Measurements from ENCODE around the gene CDK13.
A peak's percentile ranks its signal among the peaks of the same experiment; 100 is the strongest.

Gene CDK13

DNA sequence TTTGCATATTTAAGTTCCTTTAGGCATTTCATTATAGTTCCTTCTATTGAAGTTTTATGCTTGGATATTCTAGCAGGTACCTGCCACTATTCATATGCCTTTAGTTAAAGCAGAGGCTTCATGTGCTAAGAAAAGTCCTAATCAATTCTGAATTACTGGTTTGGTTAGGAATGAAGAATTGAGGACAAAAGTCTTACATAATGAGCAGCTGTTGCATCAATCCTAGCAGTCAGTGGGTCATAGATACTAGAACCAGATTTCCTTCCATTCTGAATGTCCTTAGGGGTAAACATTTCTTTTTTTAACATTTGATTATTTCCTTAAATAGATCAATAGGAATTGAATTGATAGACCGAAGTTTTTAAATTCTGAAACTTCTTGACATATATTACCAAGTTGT is 59.2 kb downstream of the CDK13 start:
- TF ChIP-seq GATA1 (IDR thresholded peaks at IDR 0.05; ENCODE audit: low read depth, low read length) (no peak), POLR2A (IDR thresholded peaks at IDR 0.05; ENCODE audit: low read length) (no peak)
- DNase-seq, result no peak

DNA sequence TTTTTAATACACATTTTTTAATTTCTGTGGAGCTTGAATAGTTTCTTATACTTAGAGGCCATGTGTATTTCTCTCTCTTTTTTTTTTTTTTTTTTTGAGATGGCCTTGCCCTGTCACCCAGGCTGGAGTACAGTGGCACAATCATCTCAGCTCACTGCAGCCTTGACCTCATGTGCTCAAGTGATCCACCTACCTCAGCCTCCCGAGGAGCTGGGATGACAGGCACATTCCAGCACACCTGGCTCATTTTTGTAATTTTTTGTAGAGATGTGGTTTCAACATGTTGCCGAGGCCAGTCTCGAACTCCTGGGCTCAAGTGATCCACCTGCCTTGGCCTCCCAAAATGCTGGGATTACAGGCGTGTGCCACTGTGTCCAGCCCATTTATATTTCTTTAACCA is 64.3 kb downstream of the CDK13 start:
- TF ChIP-seq POLR2A (IDR thresholded peaks at IDR 0.05; ENCODE audit: low read length) (no peak), GATA1 (IDR thresholded peaks at IDR 0.05; ENCODE audit: low read depth, low read length) (no peak)
- no peak for DNase-seq

DNA sequence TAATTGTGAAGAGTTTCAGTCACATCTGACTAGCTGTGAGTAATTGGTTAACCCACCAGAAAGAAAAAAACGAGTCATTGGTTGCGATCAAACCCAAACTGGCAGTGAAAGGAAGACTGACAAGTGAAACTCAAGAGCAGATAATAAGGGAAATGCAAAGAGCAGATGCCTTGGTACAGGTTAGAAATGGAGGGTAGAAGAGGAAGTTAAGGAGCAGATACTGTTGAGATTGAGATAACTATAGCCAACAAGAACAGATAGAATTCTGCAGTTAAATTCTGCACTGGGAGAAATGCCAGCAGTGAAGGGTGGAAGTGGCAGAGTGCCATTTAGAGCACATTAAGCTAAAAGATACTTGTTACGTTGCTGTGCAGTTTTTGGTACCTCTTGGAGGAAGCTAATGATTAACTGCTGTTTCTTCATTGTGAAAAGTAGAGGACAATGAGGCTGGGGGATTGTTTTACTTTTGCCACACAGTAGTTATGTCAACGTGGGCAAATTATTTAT is 65.8 kb downstream of the CDK13 start:
- TF ChIP-seq POLR2A (IDR thresholded peaks at IDR 0.05; ENCODE audit: low read length) (no peak), GATA1 (IDR thresholded peaks at IDR 0.05; ENCODE audit: low read depth, low read length) (no peak)
- peak; percentile 64 to 65 for DNase-seq

DNA sequence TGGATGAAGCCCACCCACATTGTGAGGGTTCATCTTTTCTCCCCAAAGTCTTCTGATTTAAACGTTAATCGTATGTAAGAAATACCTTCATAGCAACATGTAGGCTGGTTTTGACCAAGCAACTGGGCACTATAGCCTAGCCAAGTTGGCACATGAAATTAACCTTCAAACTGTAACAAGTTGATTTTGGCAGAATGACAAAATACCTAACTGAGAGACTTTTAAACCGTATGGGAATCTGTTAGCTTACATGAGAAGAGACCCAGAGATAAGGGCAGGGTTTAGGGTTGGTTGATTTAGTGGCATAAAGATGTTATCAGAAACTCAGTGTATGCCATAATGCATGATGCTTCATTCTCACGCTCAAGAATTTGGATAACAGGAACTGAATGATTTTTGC is 69.5 kb downstream of the CDK13 start:
- DNase-seq, result no peak
- TF ChIP-seq POLR2A (IDR thresholded peaks at IDR 0.05; ENCODE audit: low read length) (no peak), GATA1 (IDR thresholded peaks at IDR 0.05; ENCODE audit: low read depth, low read length) (no peak)

DNA sequence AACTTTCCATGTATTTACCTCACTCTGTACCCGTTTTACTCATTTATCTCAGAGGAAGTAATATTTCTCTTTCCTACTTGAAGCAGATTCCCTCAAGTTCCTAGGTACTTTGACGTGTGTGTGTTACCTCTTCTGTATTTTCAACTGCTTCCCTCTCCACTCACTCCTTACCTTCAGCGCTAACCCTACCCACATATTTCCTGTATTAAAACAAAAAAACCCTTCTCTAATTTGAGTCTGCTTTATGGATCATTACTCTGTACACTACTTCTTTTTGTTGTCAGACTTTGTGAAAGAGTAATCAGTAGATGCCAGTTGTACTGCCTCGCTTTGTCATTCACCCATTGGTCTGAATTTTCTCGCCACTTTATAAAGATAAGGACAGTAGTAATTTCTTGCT is 74.0 kb downstream of the CDK13 start:
- no peak for DNase-seq
- no peak for TF ChIP-seq POLR2A (IDR thresholded peaks at IDR 0.05; ENCODE audit: low read length)
- TF ChIP-seq GATA1 (IDR thresholded peaks at IDR 0.05; ENCODE audit: low read depth, low read length), result no peak

DNA sequence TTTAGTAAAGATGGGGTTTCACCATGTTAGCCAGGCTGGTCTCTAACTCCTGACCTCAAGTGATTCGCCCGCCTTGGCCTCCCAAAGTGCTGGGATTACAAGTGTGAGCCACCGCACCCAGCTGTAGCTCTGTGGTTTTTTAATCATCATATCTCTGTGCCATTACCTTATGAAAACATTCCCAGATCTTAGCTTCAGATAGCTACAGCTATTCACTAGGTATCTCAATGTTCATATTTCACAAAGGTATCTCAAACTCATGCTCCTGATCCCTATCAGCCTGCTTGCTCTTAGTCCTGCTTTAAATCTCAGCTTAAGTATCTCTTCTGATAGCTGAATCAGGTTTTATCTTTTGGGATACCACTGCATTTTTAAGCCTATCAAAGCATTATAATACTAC is 74.8 kb downstream of the CDK13 start:
- DNase-seq, result no peak
- TF ChIP-seq POLR2A (IDR thresholded peaks at IDR 0.05; ENCODE audit: low read length) (no peak), GATA1 (IDR thresholded peaks at IDR 0.05; ENCODE audit: low read depth, low read length) (no peak)

DNA sequence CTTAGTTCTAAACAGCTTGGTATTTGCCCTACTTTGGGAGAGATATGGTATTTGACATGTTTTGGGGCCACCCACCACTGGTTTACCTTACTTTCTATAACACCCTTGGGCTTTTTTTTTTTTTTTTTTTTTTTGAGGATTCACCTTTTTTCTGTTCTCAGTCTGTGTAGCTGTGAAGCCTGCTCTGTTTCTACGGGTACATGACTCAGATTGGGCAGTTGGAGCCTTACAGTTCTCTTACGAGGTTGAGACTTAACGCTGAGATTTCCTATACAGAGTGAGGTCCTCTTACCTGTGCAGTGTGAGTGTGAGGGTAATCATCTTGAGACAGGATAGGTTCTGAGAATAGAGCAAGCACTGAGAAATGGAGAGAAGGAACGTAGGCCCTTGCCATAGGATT is 77.5 kb downstream of the CDK13 start:
- DNase-seq, result no peak
- no peak for TF ChIP-seq GATA1 (IDR thresholded peaks at IDR 0.05; ENCODE audit: low read depth, low read length)
- TF ChIP-seq POLR2A (IDR thresholded peaks at IDR 0.05; ENCODE audit: low read length), result no peak

DNA sequence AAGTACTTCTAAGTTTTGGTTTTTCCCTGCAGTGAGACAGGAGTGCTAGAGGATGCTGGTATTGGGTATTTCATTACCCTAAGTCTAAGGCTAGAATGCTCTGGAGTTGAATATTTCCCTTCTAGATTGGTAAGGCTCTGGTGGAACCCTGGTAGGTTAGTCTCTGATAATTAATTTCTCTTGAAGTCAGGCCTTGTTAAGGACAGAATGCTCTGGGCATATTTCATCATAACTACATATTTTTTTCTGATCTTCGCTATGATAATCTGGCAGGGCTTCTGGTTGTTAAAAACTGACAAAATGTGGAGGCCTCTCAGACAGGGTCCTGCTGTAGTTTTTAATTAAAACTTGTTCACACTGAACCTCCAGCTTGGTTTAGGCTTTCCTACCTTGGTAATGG is 83.8 kb downstream of the CDK13 start:
- TF ChIP-seq POLR2A (IDR thresholded peaks at IDR 0.05; ENCODE audit: low read length) (no peak), GATA1 (IDR thresholded peaks at IDR 0.05; ENCODE audit: low read depth, low read length) (no peak)
- DNase-seq, result no peak

DNA sequence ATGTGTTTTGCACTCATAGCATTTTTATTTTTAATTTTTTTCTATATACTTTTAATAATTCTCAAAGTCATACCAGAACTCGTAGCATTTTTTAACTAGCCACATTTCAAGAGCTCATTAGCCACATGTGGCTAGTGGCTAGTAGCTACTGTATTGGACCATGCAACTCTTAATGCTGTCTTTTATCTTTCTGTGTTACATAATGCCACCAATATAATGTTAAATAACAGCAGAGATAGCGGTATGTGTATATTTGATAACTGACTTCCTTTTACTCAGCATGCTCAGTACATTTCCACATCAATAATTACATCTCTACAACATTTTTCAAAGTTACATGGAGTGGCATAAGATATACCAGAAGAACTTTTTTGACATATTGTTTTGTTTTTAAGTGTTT is 91.4 kb downstream of the CDK13 start:
- no peak for DNase-seq
- no peak for TF ChIP-seq POLR2A (IDR thresholded peaks at IDR 0.05; ENCODE audit: low read length)
- no peak for TF ChIP-seq GATA1 (IDR thresholded peaks at IDR 0.05; ENCODE audit: low read depth, low read length)

DNA sequence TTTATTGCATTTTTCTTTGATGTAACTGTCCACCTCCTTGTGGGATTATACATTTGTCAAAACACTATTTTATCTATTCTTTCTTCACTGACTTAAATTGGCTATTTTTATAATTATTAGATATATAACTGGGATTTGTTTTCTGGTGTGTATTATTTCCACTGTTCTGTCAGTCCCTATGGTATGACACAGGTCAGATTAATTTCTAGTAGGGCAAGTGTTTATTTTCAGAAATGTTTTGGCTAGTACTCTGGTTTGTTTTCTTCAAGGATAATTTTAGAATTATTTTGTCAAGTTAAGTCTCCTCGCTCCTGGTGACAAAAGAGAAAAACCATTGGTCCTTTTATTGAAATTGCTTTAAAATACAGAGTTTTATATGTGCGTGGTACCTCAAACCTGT is 93.1 kb downstream of the CDK13 start:
- no peak for DNase-seq
- TF ChIP-seq GATA1 (IDR thresholded peaks at IDR 0.05; ENCODE audit: low read depth, low read length), result no peak
- TF ChIP-seq POLR2A (IDR thresholded peaks at IDR 0.05; ENCODE audit: low read length), result no peak

DNA sequence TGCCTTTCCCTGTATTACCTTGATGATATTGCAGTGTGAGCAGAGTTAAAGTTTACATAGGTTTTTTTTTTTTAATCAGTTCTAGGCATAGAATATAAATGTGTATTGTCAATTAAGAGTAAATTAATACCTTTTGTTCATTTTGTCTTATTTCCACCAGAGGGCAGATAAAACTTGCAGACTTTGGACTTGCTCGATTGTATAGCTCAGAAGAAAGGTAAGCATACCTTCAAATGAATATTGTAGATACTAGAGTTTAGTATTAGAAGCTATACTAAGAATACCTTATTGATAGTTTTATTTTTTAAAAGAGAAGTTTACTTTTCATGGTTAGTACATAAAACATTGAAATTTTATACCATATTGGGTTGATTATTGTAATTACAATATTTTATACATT is 97.6 kb downstream of the CDK13 start:
- DNase-seq, result no peak
- TF ChIP-seq GATA1 (IDR thresholded peaks at IDR 0.05; ENCODE audit: low read depth, low read length) (no peak), POLR2A (IDR thresholded peaks at IDR 0.05; ENCODE audit: low read length) (no peak)

DNA sequence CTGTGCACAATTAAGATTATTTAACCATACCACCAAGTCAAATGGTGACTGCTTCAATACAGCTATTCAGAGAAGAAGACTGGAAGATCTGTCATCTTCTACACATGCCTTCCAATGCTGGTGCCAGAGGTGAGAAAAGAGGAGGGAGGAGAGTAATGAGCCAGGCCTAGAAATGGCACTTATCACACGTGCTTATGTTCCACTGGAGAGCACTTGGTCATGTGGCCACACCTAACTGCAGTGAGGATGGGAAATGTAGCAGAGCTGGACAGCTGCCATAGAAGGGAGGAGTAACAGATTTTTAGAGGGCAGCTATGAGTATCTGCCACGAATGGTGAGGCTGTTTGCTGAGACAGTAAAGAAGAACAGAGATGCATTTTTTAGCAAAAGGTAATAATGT is 107.2 kb downstream of the CDK13 start:
- TF ChIP-seq GATA1 (IDR thresholded peaks at IDR 0.05; ENCODE audit: low read depth, low read length) (no peak), POLR2A (IDR thresholded peaks at IDR 0.05; ENCODE audit: low read length) (no peak)
- DNase-seq, result peak; percentile 87 to 89

DNA sequence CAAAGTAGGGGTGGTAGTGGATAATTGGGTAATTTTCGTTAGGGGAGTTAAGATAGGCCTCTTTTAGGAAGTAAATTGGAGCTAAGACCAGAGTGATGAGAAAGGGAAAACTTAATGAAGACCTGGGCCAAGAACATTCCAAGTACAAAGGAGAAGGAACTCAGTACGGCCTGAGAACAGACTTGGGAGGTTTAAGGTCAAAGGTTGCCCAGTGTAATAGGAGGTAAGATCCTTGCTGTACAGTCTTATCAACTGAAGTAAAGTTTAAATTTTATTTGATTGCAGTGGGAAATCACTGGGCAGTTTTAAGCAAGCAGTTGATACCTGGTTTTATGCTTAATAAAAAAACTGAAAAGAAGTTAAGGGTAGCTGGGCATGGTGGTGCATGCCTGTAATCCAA is 108.0 kb downstream of the CDK13 start:
- TF ChIP-seq GATA1 (IDR thresholded peaks at IDR 0.05; ENCODE audit: low read depth, low read length) (no peak), POLR2A (IDR thresholded peaks at IDR 0.05; ENCODE audit: low read length) (no peak)

DNA sequence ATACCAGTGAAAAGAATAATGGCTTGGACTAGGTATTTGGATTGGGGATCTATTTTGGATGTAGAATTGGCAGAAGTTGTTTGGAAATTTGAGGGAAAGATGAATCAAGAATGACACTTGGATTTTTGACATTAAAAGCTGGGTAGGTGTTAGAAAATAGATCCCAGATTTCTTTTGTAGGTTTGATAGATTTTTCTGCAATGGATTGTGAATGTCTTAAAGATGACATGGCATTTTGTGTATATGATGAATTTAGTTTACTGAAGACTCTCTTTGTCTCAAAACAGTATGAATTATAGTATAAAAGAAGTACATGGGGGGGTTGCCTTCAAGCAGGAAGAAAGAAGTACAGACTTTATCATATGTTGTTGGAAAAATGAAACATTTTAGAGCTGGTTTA is 108.6 kb downstream of the CDK13 start:
- DNase-seq, result peak; percentile 8 to 32
- TF ChIP-seq GATA1 (IDR thresholded peaks at IDR 0.05; ENCODE audit: low read depth, low read length) (no peak), POLR2A (IDR thresholded peaks at IDR 0.05; ENCODE audit: low read length) (no peak)

More for the DNA sequence above, 108.0 kb downstream of the CDK13 start:
- no peak for DNase-seq

DNA sequence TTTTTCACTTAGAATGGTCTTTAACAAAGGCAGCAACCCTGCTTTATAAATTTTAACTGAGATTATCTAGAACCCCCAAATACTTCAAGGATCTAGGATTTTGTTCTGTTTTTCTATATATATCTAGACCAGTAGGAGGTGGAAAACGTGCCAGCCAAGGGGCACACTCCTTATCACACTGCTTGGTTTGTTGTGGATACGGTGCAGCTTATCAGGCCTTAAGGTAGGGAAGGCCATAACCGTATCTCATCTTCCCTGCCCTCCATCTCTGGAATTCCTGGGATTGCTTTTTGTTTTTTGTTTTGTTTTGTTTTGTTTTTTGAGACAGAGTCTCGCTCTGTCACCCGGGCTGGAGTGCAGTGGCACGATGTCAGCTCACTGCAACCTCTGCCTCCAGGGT is 109.0 kb downstream of the CDK13 start:
- no peak for TF ChIP-seq GATA1 (IDR thresholded peaks at IDR 0.05; ENCODE audit: low read depth, low read length)
- no peak for TF ChIP-seq POLR2A (IDR thresholded peaks at IDR 0.05; ENCODE audit: low read length)
- peak; percentile 8 to 32 for DNase-seq

DNA sequence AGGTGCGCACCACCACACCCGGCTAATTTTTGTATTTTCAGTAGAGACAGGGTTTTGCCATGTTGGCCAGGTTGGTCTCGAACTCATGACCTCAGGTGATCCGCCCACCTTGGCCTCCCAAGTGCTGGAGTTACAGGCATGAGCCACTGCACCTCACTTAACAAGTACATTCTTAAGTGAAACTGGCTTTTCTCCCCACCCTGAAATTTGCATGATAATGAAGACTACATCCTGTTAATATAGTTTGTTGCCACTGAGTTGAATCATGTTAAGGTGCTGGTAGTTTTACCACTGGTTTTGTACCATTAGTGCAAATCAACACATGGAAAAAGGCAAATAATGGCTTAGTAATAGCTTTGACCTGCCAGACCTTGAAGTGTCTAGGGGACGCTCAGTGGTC is 122.2 kb downstream of the CDK13 start:
- TF ChIP-seq POLR2A (IDR thresholded peaks at IDR 0.05; ENCODE audit: low read length) (no peak), GATA1 (IDR thresholded peaks at IDR 0.05; ENCODE audit: low read depth, low read length) (no peak)
- no peak for DNase-seq
